ENCODE measurements around the gene FBXL14. TPM values are rescaled to one million over a fixed set of nuclear protein-coding genes. Genes with fewer than 3 reads are reported as not detected.
A peak's percentile ranks its signal among the peaks of the same experiment; 100 is the strongest.

The FBXL14 gene
- total and polyA plus RNA-seq, 9 of the 15 experiments (the other 6 are each of a cell fraction or from before 2014, with no cell fraction given): 0.13 to 9.8 (median 3.3) TPM

- TF ChIP-seq NKRF (IDR thresholded peaks at IDR 0.05; ENCODE audit: borderline replicate concordance) (no peak), ZNF282 (CRISPR knock-in tag; IDR thresholded peaks at IDR 0.05) (no peak), ZNF318 (IDR thresholded peaks at IDR 0.05; ENCODE audit: borderline replicate concordance in 1 of 2, low read depth in 1 of 2) (no peak), CCAR2 (IDR thresholded peaks at IDR 0.05; ENCODE audit: low read depth, low read length) (no peak), SUPT5H (IDR thresholded peaks at IDR 0.05) (peak; percentile 43; the same call in 1 of the 2 replicates), RBFOX2 (IDR thresholded peaks at IDR 0.05; ENCODE audit: low read depth, low read length) (peak; percentile 75), CCNT2 (IDR thresholded peaks at IDR 0.05; ENCODE audit: borderline replicate concordance, extremely low read depth, insufficient read length, low read depth, low read length) (no peak), ZNF263 (CRISPR knock-in tag; IDR thresholded peaks at IDR 0.05; ENCODE audit: borderline replicate concordance) (peak; percentile 91), CREB3L1 (IDR thresholded peaks at IDR 0.05; ENCODE audit: borderline replicate concordance, low read depth) (no peak), ZC3H11A (IDR thresholded peaks at IDR 0.05; ENCODE audit: low read depth, low read length) (no peak), FOS (IDR thresholded peaks at IDR 0.05; ENCODE audit: extremely low read depth, insufficient read length) (peak; percentile 15), ZNF143 (CRISPR knock-in tag; IDR thresholded peaks at IDR 0.05) (no peak), STAT5A (IDR thresholded peaks at IDR 0.05; ENCODE audit: borderline replicate concordance, low read length) (no peak), PHTF2 (CRISPR knock-in tag; IDR thresholded peaks at IDR 0.05) (no peak), HOXB6 (CRISPR knock-in tag; IDR thresholded peaks at IDR 0.05; ENCODE audit: borderline replicate concordance) (no peak), ZNF830 (CRISPR knock-in tag; IDR thresholded peaks at IDR 0.05) (no peak), GATAD2A (IDR thresholded peaks at IDR 0.05) (no peak)
Measured at GRCh38 chr12:1606021-1606622, 11.7 kb upstream of the FBXL14 start (continued).
